OCI-LY3 (cell line): ENCODE data around the gene SLC9B2.

Experiments used
- H2AFZ ChIP-seq: fragments of 200-600, 300-600 bp; shearing (Covaris generic); 2 replicates; pipeline ENCODE4 v1.6.0; 2014; ENCODE audit warnings: antibody characterized with exemption, low read depth, low read length
- H3K27ac ChIP-seq: fragments of 200-600, 300-600 bp; sonication (generic); 2 replicates; pipeline ENCODE4 v1.5.1; 2014; ENCODE audit warnings: mild to moderate bottlenecking, low read length, moderate library complexity, mixed read lengths
- H3K27me3 ChIP-seq: fragments of 200-600, 300-600 bp; sonication (generic); 2 replicates; pipeline ENCODE4 v1.6.1; 2014; ENCODE audit warnings: low read depth, low read length, mixed read lengths
- H3K36me3 ChIP-seq: fragments of 200-600, 300-600 bp; sonication (generic); replicated peaks from 2 replicates; pipeline ENCODE3; 2014; ENCODE audit warnings: low read depth, low read length, mixed read lengths
- H3K4me1 ChIP-seq: fragments of 300-600, 200-600 bp; sonication (generic); 2 replicates; pipeline ENCODE4 v1.6.1; 2014; ENCODE audit warnings: low read length, mixed read lengths
- H3K4me2 ChIP-seq: fragments of 200-600, 300-600 bp; sonication (generic); 2 replicates; pipeline ENCODE4 v1.6.1; 2014; ENCODE audit warnings: low read length, mixed read lengths
- H3K4me3 ChIP-seq: fragments of 300-600, 200-600 bp; sonication (generic); 2 replicates; pipeline ENCODE4 v1.5.1; 2014; ENCODE audit warnings: antibody characterized with exemption, mild to moderate bottlenecking, low read length, moderate library complexity
- H3K79me2 ChIP-seq: fragments of 300-600, 200-600 bp; shearing (Covaris generic); 2 replicates; pipeline ENCODE4 v1.6.1; 2014; ENCODE audit warnings: mild to moderate bottlenecking, low read length, mixed read lengths
- H3K9ac ChIP-seq: fragments of 300-600, 200-600 bp; shearing (Covaris generic); 2 replicates; pipeline ENCODE4 v1.6.0; 2014; ENCODE audit warnings: mild to moderate bottlenecking, low read length, moderate library complexity
- H3K9me3 ChIP-seq: fragments of 200-600, 300-600 bp; shearing (Covaris generic); 2 replicates; pipeline ENCODE4 v1.6.1; 2014; ENCODE audit warnings: low read length, mixed read lengths; ENCODE audit not compliant: insufficient read depth
- H4K20me1 ChIP-seq: fragments of 200-600, 300-600 bp; sonication (generic); 2 replicates; pipeline ENCODE4 v1.6.1; 2016; ENCODE audit warnings: low read length, mixed read lengths; ENCODE audit not compliant: insufficient read depth
- CTCF ChIP-seq: fragments of 200-600, 300-600 bp; sonication (generic); IDR thresholded peaks from 2 replicates; pipeline ENCODE4 v1.5.1; 2014; ENCODE audit warnings: antibody characterized with exemption, low read length, low read depth
- EZH2phosphoT487 ChIP-seq: fragments of 200-600 bp; shearing (Covaris generic); IDR thresholded peaks from 2 replicates; pipeline ENCODE4 v1.6.1; 2018; ENCODE audit warnings: antibody characterized with exemption, mixed run types, low read depth

The SLC9B2 gene

GRCh38 chr4:103052145-103052544, 24.4 kb downstream of the SLC9B2 start:
- no peak for TF ChIP-seq EZH2phosphoT487
- TF ChIP-seq CTCF, result no peak
- peaks cover 7% of the 10 kb centered on the region; the same call in 1 of the 2 replicates for H4K20me1 ChIP-seq
- H3K79me2 ChIP-seq, result no peaks in the 10 kb centered on the region
- peaks cover 12% of the 10 kb centered on the region for H3K4me1 ChIP-seq
- H3K27ac ChIP-seq, result no peak overlapping the region
- H2AFZ ChIP-seq, result no peak overlapping the region
- H3K9me3 ChIP-seq, result no peaks in the 10 kb centered on the region
- H3K9ac ChIP-seq, result no peak overlapping the region
- no peaks in the 10 kb centered on the region for H3K27me3 ChIP-seq
- H3K4me3 ChIP-seq, result no peak overlapping the region
- no peak overlapping the region for H3K4me2 ChIP-seq
- peaks cover 20% of the 10 kb centered on the region for H3K36me3 ChIP-seq

DNA sequence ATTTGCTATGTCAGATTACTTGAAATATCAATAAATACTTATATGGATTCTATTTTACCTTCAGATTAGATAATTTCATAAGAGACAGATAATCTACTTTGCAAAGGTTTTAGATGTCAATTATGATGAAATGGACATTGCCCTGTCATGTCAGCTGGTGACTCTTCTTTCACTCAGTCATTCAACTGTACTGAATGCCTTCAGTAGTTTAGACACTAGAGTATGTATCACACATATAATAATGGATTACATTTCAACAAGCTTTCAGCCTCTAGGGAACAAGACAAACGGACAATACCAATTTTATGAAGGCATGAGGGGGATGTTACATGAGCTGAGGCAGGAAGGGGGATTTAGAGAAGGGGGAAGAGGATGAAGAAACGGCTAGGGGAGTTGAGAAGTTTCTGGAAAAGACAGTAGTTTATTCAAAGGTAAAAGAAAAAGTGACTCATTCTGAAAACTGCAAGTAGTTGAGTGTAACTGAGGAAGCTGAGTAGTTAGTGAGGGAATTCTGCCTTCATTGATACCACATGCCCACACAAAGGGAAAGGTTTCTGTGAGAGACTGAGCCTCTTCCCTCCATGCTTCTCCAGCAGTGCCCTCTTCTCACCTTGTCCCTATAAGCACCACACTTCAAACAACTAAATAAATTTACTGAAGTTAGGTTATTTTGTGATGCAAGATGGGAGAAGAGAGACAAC, 25.7 kb downstream of the SLC9B2 start:
- peak overlapping the region; percentile 12; the same call in 1 of the 2 replicates for H3K4me2 ChIP-seq
- peaks cover 20% of the 10 kb centered on the region for H3K36me3 ChIP-seq
- H3K79me2 ChIP-seq, result no peaks in the 10 kb centered on the region
- H3K4me1 ChIP-seq, result peaks cover 12% of the 10 kb centered on the region
- no peaks in the 10 kb centered on the region for H3K27me3 ChIP-seq
- H3K4me3 ChIP-seq, result no peak overlapping the region
- H3K9me3 ChIP-seq, result no peaks in the 10 kb centered on the region
- TF ChIP-seq CTCF (no peak), EZH2phosphoT487 (no peak)
- H3K27ac ChIP-seq, result no peak overlapping the region
- peaks cover 9% of the 10 kb centered on the region; the same call in 1 of the 2 replicates for H4K20me1 ChIP-seq
- H2AFZ ChIP-seq, result no peak overlapping the region
- H3K9ac ChIP-seq, result no peak overlapping the region

DNA sequence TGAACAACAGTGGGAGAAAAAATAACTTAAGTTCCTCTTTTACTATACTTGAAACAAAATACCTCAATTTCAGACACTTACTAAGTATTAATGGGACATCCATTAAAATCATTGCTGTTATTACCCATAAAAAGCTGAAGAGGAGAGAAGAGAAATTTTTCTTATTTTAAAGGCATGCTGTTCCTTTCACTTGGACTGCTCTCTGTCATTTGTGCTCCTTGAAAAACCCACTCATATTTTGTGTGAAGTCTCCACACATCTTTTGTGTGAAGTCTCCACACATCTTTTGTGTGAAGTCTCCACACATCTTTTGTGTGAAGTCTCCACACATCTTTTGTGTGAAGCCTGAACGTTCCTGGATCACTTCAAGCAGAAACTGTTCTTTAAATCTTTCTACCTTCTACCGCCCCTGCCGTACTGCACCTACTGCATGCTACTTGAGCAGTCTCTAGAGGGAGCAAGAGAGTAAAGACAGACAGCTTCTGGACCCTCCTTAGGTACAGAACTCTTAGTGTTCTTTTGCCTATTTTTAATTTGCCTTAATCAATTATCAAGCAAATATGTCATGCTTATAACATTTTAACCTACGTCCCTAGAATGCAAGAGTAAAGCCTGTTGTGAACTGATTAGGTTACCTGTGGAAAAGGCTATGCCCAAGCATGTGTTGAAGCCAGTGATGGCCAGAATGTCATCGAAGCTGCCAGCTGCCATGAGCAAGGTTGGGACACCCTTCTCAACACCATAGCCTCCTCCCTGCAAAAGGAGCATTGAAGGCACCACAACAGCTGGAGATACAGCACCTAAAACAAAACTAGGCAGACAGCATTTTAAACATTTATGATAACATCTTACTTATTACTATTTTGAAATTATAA, 29.9 kb downstream of the SLC9B2 start:
- peaks cover 9% of the 10 kb centered on the region; the same call in 1 of the 2 replicates for H4K20me1 ChIP-seq
- H3K9ac ChIP-seq, result no peak overlapping the region
- no peak overlapping the region for H2AFZ ChIP-seq
- H3K79me2 ChIP-seq, result no peaks in the 10 kb centered on the region
- no peaks in the 10 kb centered on the region for H3K27me3 ChIP-seq
- no peaks in the 10 kb centered on the region for H3K9me3 ChIP-seq
- H3K36me3 ChIP-seq, result peaks cover 30% of the 10 kb centered on the region
- no peak overlapping the region for H3K4me2 ChIP-seq
- H3K4me3 ChIP-seq, result no peak overlapping the region
- TF ChIP-seq EZH2phosphoT487 (no peak), CTCF (peak; percentile 78)
- peaks cover 10% of the 10 kb centered on the region for H3K4me1 ChIP-seq
- no peak overlapping the region for H3K27ac ChIP-seq

GRCh38 chr4:103044183-103044582, 32.4 kb downstream of the SLC9B2 start:
- H3K9ac ChIP-seq, result no peak overlapping the region
- H3K4me1 ChIP-seq, result no peaks in the 10 kb centered on the region
- no peak overlapping the region for H3K27ac ChIP-seq
- no peaks in the 10 kb centered on the region for H3K27me3 ChIP-seq
- H3K9me3 ChIP-seq, result no peaks in the 10 kb centered on the region
- peaks cover 28% of the 10 kb centered on the region for H3K36me3 ChIP-seq
- TF ChIP-seq CTCF, result no peak
- TF ChIP-seq EZH2phosphoT487, result no peak
- 0 out of 2 replicates have a peak, but pooled peaks cover 3% of the 10 kb centered on the region for H4K20me1 ChIP-seq
- H3K79me2 ChIP-seq, result no peaks in the 10 kb centered on the region
- no peak overlapping the region for H2AFZ ChIP-seq
- no peak overlapping the region for H3K4me3 ChIP-seq
- no peak overlapping the region for H3K4me2 ChIP-seq
